T-helper 9 cell (primary cell): ENCODE measurements around the gene SH3BGRL3.
"Not testable (repeated sequence)": the region's sequence is repeated elsewhere in the genome, so short reads cannot be mapped to it uniquely, and the experiment has no call there.

Experiments
- DNase-seq: peaks from one replicate; pipeline ENCODE4 v3.0.0-alpha.2; 2020
- total RNA-seq, 2 donors: gene quantifications; one replicate each; lab custom pipeline; 2026; lab: John Stamatoyannopoulos, UW

The SH3BGRL3 gene
- 141 to 364 reads per million in 2 donors for total RNA-seq

DNA sequence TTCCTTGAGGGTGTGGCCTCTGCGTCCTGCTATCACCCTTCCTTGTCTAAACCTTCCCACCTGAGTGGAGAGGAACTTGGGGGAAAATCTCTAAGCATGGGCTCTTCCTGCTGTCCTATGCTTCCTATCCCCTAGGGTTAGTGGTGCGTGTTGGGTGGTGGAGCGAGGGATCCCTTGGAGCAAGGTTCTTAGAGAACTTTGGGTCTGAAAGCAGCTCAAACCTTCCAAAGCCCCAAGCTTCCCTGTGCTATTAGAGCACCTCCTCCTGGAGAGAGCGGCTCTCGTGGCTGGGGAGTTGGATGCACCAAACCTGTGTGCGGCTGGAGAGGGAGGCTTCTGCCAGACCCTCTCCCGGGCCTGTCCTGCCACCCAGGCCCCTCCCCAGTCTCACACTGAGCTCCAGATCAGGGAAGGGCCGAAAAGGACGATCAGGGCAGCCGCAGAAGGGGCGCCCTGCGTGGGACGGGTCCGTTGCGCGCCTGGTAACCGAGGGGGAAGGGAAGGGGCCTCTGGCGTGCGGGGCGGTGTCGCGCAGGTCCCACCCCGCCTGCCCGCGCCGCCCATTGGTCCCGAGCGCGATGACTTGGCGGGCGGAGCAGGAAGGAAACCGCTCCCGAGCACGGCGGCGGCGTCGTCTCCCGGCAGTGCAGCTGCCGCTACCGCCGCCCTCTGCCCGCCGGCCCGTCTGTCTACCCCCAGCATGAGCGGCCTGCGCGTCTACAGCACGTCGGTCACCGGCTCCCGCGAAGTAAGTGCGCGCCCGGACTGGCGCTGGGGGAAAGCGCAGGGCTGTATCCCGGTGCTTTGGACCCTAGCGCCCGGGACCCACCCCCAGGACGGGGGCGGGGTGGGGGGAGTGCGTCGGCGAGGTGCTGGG, at the start of gene SH3BGRL3:
TSS of gene SH3BGRL3 (plus strand) at position 631 of the 877 bp plus-strand sequence. CDS start at position 701, 70 bp downstream.
- DNase-seq, result peak; percentile 82

DNA sequence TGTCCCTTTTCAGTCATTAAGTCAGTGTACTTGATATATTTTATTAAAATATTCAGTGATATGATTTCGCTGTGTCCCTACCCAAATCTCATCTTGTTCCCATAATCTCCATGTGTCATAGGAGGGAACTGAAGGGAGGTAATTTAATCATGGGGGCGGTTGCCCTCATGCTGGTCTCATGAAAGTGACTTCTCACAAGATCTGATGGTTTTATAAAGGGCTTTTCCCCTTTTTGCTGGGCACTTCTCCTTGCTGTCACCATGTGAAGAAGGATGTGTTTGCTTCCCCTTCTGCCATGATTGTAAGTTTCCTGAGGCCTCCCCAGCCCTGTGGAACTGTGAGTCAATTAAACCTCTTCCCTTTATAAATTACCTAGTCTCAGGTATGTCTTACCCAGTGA, 49.2 kb upstream of the SH3BGRL3 start:
- DNase-seq, result not testable (repeated sequence)

DNA sequence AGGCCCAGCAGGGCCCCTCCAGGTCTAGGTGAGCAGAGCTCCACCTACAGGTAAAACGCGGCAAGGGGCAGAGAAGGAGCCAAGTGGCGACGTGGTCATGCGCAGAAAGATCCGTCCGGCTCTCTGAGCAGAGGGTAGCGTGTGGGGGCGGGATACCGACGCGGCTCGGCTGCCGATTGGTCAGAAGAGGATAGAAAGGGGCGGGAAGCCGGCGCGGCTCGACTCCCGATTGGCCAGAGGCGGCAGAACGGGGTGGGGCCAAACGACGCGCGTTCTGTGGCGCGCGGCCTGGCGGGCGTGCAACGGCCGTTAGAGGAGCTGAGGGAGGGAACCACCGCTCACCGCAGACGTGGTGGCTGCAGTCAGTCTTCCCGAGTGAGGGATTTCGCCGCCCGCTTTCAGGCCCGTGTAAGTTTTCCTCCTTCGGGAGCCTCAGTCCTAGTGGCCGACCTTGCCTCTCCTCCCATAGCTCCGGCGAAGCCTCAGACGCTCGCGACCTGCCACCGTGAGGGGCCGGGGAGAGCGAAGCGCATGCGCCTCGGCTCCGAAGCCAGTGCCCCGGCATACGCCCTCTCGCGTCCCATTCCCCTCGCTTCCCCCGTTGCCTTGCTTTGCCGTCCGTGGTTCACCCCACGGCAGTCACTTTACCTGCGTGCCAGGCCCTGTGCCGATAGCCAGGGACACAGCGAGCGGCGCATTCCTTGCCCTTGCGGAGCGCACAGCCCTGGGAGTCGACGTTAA, 45.8 kb upstream of the SH3BGRL3 start, which contains the start of gene CEP85:
TSS of gene CEP85 (plus strand) at position 298 of the 741 bp plus-strand sequence. CDS start 5,584 bp downstream, outside the sequence.
- DNase-seq, result peak; percentile 98

DNA sequence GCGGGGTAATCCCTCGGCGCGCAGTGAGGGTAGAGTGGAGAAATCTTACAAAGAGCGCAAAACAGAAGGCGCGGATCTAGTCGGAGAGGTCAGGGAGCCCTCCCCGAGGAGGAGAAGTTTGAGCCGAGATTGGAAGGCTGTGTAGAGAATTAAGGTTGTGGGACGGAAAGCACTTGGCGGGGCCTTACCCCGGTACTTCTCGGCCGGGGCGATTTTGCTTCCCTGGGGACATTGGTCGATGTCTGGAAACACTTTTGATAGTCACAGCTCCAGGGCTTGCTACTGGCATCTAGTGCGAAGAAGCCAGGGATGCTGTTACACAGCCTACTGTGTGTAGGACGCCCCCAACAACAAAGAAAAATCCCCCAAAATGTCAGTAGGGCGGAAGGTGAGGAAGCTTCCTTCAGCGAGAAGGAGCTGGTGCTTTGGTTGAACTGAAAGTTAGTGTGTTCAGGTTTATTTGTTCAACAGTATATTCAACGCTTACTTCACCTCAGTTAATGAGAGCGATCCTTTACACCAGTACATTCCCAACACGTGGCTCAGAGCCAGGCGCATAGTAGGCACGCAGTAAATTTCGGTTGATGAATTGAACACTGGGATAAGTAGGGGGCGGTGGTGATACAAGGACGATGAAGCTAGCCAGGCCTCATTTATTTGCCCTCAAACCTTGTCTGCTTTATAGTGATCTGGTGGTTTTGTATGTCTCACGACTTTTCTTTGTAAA, 45.1 kb upstream of the SH3BGRL3 start:
- no peak for DNase-seq

DNA sequence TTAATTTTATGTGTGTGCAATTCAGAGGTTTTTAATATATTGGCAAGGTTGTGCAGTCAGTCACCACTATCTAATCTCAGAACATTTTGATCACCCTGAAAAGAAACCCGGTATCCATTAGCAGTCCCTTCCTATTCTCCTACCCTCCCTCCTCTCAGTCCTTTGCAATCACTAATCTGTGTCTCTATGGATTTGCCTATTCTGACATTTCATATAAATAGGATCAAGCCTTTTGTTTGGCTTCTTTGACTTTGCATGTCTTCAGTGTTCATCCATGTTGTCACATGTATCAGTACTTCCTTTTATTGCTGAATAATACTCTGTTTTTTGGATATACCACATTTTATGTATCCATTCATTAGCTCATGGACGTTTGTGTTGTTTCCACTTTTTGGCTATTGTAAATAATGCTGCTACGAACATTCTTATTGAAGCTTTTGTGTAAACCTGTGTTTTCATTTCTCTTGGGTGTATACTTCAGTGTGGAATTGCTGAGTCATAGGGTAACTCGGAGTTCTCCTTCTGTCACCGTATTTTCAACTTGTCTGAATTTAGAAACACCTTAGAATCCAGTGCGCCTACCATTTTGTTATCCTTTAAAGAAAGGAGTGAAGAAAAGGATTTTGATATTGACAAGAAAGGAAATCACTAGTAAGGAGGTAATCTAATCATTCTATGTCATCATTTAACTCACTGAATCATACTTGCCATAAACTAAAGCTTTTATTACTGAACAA, 42.5 kb upstream of the SH3BGRL3 start:
- DNase-seq, result no peak

DNA sequence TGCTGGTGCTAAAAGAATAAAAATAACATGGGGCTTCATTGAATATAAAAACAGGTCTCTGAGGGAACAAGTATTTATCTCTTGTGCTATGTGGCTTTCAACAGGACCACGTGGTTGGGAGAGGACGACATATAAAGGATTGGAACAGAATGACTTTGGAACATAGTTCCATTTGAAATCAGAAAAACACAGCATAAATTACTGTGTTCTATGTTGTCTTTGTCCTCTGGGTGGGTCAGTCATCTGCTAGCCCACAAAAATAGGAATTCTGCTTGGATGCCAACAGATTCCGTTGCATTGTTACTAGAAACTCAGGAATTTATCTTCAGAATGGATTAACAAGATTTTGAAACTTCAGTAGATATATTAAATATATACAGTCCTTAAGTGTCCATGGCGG, 40.0 kb upstream of the SH3BGRL3 start:
- no peak for DNase-seq

DNA sequence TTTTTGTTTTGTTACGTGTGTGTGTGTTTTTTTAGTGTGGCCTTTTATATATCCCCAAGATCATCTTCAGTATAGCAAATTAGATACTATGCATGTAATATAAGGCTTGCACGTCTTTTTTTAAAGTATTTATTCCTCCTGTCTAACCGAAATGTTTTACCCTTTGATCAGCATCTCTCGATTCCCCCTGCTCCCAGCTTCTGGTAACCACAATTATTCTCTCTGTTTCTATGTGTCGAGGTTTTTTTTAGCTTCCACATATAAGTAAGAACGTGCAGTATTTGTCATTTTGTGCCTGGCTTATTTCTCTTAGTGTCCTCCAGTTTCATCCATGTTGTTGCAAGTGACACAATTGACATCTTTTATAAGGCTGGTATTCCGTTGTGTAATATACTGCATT, 27.2 kb upstream of the SH3BGRL3 start:
- DNase-seq, result no peak

DNA sequence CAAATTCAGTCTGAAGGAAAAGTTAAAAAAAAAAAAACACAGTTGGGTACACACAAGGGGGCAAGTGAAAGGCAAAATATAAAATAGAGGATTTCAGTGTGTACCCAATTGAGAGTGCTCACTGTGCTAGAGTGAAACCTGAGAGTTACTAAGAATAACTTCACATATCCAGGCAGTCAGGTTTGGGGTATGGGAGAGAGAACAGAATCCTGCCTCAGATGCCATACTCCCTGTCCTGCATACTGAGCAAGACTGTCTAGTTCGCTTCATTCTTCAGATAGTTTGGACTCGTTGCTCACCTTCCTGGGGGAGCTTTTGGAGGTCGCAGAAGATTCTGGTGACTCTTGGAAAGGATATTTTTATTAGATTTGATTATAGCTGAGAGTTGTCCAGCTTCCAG, 25.5 kb upstream of the SH3BGRL3 start:
- DNase-seq, result no peak

DNA sequence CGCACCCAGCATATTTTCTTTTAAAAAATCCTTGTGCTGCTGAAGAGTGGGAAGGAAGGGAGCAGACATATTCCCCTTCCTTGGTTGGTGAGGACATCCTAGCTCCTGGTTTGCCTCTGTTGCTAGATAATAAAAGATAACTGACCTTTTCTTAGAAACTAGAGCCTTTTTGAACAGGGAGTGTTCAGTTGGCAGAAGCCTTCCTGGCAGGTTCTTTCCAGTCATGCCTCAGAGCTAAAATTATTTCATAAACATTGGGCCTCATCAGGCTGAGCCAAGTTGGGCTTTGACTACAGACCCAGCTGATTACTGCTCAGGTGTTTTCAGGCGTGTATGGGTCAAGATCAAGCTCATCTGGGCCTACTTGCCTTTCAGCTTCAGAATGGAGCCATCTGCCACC, 22.7 kb upstream of the SH3BGRL3 start:
- DNase-seq, result no peak

DNA sequence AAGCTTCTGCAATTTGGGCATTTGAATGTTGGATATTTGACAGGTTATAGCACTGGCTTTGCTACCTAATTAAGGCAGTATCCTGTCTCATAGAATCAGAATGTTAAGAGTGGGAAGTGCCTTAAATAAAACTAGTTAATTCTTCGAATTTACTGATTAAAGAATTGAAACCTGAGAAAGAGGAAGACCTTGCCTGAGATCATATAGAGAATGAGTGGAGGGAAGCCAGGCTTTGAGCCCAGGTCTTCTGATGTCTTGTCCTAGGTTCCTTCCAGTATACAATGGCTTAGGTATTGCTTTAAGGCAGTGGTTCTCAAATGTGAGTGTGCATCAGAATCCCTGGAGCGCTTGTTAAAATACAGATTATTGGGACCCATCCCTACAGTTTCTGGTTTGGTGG, 20.9 kb upstream of the SH3BGRL3 start:
- no peak for DNase-seq

DNA sequence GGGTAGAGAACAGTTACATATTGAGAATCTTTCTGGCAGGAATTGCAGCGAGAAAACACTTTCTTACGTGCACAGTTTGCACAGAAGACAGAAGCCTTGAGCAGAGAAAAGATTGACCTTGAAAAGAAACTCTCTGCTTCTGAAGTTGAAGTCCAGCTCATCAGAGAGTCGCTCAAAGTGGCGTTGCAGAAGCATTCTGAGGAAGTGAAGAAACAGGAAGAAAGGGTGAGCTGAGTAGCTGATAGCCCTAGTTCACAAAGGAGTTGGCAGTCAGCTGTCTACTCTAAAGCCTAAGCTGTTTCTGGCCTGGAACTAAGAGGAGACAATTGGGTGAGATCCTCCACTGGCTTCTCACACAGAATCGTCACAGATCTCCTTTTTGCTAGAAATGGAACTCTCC, 20.3 kb upstream of the SH3BGRL3 start:
- DNase-seq, result no peak

DNA sequence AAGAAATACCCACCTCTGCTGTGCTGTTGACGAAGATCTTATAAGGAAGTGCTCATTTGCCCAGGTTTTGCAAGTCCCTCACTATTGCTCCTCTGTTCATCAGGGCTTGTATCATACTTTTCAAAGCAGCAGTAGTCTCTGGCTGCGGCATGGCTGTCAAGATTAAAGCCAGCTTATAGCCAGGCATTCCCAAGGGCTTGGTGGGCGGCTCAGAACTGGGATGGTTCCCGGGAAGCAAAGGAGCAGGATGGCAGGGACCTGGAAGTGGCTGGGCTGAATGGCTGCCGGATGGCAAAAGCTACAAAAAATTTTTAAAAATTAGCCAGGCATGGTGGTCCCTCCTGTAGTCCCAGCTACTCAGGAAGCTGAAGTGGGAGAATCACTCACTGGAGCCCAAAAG, 16.7 kb upstream of the SH3BGRL3 start:
- DNase-seq, result no peak

DNA sequence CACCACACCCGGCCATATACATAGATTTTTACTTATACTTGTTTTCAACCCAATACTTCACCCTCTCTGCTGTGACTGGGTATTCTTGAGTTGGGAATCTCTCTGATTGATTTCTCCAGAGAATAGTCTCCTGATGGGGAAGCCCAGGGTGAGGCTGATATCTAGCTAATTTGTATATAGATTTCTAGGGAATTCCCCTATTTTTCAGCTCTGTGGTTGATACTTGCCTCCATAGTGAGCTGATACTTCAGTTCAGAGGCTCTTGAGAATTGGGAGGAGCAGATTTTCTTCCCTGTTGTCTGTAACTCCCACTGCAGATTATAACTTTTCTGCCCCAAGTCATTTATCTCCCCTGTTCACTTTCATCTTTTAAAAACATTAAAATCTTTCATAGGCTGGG, 14.5 kb upstream of the SH3BGRL3 start:
- DNase-seq, result no peak

DNA sequence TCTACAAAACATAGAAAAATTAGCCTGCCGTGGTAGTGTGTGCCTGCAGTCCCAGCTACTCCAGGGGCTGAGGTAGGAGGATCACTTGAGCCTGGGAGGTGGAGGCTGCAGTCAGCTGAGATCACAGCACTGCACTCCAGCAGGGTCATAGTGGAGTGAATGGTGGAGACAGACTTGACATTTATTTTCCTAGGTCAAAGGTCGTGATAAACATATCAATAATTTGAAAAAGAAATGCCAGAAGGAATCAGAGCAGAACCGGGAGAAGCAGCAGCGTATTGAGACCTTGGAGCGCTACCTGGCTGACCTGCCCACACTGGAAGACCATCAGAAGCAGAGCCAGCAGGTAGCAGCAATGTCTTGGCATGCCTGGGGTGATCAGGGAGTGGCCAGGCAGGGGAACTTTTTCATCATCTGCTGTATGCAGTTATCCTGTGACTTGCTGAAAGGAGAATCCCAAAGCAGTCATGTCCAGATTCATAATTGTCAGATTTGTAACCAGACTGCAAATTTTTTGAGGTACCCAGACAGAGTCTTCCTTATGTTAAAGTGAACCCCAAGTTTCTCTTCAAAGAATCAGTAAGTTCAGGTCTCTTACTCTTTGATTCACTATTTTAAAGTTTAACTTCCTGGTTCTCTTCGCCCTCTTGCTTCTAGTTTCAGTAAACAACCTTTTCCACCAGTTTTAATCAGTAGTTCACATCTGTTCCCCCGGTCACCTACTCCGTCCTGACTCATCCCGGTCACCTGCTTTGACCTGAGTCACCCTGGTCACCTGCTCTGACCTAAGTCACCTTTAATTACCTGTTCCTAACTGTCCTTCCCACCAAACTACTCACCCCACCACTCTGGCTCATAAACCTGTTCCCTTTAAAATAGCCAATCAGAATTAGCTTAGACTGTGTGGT, 11.3 kb upstream of the SH3BGRL3 start:
- DNase-seq, result no peak

DNA sequence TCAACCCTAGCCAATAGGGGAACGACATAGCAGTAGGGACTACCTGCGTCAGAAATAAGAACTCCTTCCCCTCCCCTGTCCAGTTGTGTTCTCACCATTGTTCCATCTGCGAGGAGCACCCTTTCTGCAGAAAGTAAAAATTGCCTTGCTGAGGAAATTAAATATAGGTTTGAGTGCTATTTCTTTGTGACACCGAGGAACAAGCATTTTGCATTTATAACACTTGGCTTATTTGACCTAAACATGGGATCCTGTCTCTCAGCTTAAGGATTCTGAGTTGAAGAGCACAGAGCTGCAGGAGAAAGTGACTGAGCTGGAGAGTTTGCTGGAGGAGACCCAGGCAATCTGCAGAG, 10.7 kb upstream of the SH3BGRL3 start:
- no peak for DNase-seq

DNA sequence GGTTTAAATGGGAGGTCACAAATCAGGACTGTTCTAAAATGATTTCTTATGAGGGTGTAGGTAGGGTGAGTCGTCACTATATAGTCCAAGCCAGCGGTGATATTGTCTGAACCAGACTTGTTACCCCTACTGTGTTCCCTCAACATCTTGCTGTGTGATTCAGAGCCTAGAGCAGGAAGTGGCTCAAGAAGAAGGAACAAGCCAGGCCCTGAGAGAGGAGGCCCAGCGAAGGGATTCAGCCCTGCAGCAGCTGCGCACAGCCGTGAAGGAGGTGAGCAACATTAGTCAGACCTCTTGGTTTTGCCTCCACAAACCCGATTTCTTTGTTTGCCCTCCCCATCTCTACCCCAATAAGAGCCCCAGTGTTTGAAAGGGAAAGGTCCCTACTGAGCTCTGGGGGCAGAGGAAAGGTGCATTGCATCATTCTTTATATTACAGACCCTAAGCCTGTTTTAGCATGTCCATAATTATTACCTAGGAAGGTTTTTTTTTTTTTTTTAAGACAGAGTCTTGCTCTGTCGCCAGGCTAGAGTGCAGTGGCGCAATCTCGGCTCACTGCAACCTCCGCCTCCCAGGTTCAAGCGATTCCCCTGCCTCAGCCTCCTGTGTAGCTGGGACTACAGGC, 5.0 kb upstream of the SH3BGRL3 start:
- no peak for DNase-seq

DNA sequence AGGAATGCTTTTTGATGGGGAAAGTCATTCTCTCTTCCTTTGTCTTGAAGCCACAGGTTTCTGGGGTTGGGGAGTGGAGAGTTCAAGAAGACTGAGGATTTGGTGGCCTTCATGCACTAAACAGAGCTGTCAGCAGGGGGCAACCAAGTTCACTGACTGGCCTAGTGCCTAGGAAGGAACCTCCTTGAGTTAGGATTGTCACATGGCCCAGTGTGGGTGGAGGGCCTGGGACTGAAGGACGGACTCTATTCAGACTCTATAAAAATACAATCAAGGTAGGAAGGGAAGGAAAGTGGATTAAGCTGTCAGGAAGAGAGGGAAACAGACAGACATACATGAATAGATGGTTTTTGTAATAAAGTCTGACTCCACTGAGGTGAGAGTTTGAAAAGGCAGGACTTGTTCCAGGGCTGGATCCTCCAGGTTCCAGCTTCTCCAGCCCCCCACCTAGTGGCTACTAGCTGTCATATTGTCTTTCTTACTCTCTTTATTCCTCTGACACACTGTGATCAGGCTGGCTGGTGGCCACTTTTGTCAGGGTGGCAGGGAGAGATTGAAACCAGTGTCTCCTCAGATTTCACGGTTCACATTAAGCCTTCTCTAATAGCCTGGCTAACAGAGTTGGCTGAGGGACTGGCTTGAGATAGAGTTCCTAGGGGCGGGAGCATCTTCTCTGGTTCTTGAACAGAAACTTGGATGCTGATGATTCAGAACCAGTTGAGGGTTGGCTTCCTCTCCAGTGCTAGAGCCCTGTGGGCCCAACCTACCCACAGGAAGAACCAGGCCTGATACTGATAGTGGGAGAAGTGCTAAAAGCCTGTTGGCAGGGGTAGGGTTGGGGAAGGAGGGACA, 4.1 kb upstream of the SH3BGRL3 start:
- DNase-seq, result peak; percentile 71

DNA sequence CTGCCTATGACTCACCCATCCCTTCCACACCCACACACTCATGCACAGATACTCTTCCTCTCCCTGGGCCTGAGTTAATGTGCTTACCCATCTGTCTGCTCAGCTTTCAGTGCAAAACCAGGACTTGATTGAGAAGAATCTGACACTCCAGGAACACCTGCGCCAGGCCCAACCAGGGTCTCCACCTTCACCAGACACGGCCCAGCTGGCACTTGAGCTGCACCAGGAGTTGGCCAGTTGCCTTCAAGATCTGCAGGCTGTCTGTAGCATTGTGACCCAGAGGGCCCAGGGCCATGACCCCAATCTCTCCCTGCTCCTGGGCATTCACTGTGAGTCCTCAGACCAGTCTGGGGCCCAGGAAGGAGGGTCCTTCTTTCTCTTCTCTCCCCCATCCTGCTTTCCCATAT, 3.5 kb upstream of the SH3BGRL3 start:
- no peak for DNase-seq

DNA sequence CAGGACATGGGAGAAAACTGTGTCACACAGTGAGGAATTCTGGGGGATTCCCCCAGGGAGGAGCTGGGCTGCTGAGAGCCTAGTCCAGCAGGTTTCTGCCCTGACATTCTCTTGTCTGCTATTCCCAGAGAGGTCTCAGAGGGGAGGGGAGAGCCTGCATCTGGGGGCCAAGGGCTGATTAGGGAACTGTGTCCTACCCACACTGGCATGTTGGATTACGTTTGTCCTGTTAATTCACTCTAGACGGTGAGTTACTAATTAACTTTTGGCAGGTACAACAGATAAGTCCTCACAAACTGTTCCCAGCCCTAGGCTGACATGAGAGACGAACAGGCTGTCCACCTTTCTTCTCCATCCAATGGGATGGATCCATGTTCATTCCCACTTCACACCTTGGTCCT, 2.6 kb upstream of the SH3BGRL3 start:
- DNase-seq, result no peak

DNA sequence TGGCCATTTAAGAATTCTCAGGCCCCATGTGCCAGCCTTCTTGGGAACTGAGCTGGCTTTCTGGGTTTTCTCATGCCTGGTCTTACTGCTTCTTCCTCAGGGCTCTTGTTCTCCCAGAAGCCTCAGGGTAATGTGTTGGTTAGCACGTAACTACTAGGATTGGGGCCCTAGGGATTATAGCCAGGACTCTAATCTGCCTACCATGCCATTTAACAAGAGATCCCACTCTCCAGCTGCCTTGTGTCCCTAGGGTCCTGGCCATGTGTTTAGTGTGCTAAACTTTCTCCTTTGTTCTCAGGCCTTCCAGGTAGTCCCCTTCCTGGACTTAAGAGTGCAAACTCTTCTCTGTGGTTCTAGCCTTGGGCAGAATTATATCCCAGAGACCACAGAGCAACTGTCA, 2.2 kb upstream of the SH3BGRL3 start:
- no peak for DNase-seq
